Cardiac muscle cell (in vitro differentiated cells and primary cell): ENCODE results near the gene ZC3H12A. TPM values are rescaled to one million over a fixed set of nuclear protein-coding genes. Genes with fewer than 3 reads are reported as not detected.
A peak's percentile ranks its signal among the peaks of the same experiment; 100 is the strongest.

Experiments
- DNase-seq, 2 donors: peaks; one replicate each; pipeline versions ENCODE4 v3.0.0 to v3.0.0-alpha.2; 2010 to 2017; ENCODE audit warnings: low read depth in 1 of 2, low spot score in 1 of 2
- H3K27ac ChIP-seq: fragments of 200-600 bp; sonication (generic); 2 replicates; pipeline ENCODE4 v1.5.1; 2016
- H3K27me3 ChIP-seq: fragments of 200-600 bp; sonication (generic); 2 replicates; pipeline ENCODE4 v1.6.0; 2016; ENCODE audit warnings: control low read depth
- H3K36me3 ChIP-seq: fragments of 200-600 bp; sonication (generic); 2 replicates; pipeline ENCODE4 v1.5.1; 2016; ENCODE audit warnings: control low read depth
- H3K4me1 ChIP-seq: fragments of 200-600 bp; sonication (generic); 2 replicates; pipeline ENCODE4 v1.8.1; 2017; ENCODE audit warnings: low read depth, mild to moderate bottlenecking, mixed run types
- H3K4me3 ChIP-seq: fragments of 200-600 bp; sonication (generic); 2 replicates; pipeline ENCODE4 v1.5.1; 2016; ENCODE audit warnings: mild to moderate bottlenecking
- H3K9me3 ChIP-seq: fragments of 200-600 bp; sonication (generic); 2 replicates; pipeline ENCODE4 v1.5.1; 2017; ENCODE audit warnings: low read depth, mild to moderate bottlenecking, control low read depth
- CTCF ChIP-seq: IDR thresholded peaks from 2 replicates; pipeline ENCODE4 v1.5.1; 2012; ENCODE audit warnings: low read depth, mild to moderate bottlenecking, low read length
- polyA plus RNA-seq: library from polyadenylated mRNA; unstranded; fragments of >200 nt; fragmentation: Nextera tagmentation; extraction: Ambion mirVana; gene quantifications from 2 replicates; pipeline ENCODE4 v1.2.1, GENCODE V29; 2016
- total RNA-seq: library from RNA; depleted of rRNA; stranded (reverse); fragments of >200 nt; gene quantifications from 2 replicates; pipeline ENCODE4 v1.2.3, GENCODE V29; 2016

ZC3H12A gene
- total and polyA plus RNA-seq, 2 experiments from 2014 or later: 5.2 to 14.0 TPM

- DNase-seq: no peak
- TF ChIP-seq CTCF: no peak
- Histone ChIP-seq H3K27ac (no peak overlapping the region), H3K4me3 (no peak overlapping the region), H3K4me1 (peaks cover 8% of the 10 kb centered on the region), H3K9me3 (no peaks in the 10 kb centered on the region), H3K36me3 (no peaks in the 10 kb centered on the region), H3K27me3 (peaks cover 19% of the 10 kb centered on the region)
These were observed 1.4 kb upstream of the ZC3H12A start for GRCh38 chr1:37472994-37473393.

GRCh38 chr1:37473431-37474045 lies 842 bp upstream of the ZC3H12A start:
- Histone ChIP-seq H3K27me3 (peaks cover 19% of the 10 kb centered on the region), H3K9me3 (no peaks in the 10 kb centered on the region), H3K4me3 (peak overlapping the region; percentile 78), H3K4me1 (peaks cover 8% of the 10 kb centered on the region), H3K27ac (no peak overlapping the region), H3K36me3 (peaks cover 4% of the 10 kb centered on the region)
- DNase-seq: no peak
- TF ChIP-seq CTCF: no peak

- DNase-seq: peak; percentile 35
- no peak overlapping the region for H3K27ac ChIP-seq
These were observed 458 bp downstream of the ZC3H12A start for GRCh38 chr1:37474697-37475379.

GRCh38 chr1:37475380-37476086 lies 1.2 kb downstream of the ZC3H12A start:
- no peak for TF ChIP-seq CTCF
- peak overlapping the region; percentile 78 for H3K4me3 ChIP-seq
- H3K36me3 ChIP-seq: peaks cover 13% of the 10 kb centered on the region
- H3K27me3 ChIP-seq: peaks cover 19% of the 10 kb centered on the region
- H3K9me3 ChIP-seq: no peaks in the 10 kb centered on the region
- peaks cover 8% of the 10 kb centered on the region for H3K4me1 ChIP-seq
- no peak for DNase-seq
- no peak overlapping the region for H3K27ac ChIP-seq

More at GRCh38 chr1:37474697-37475379, 458 bp downstream of the ZC3H12A start:
- Histone ChIP-seq H3K27me3 (peaks cover 19% of the 10 kb centered on the region), H3K9me3 (no peaks in the 10 kb centered on the region), H3K4me1 (peaks cover 8% of the 10 kb centered on the region), H3K4me3 (peak overlapping the region; percentile 78), H3K36me3 (peaks cover 6% of the 10 kb centered on the region)
- no peak for TF ChIP-seq CTCF

- no peak for TF ChIP-seq CTCF
- Histone ChIP-seq H3K4me3 (no peak overlapping the region), H3K27me3 (peaks cover 19% of the 10 kb centered on the region), H3K36me3 (peaks cover 15% of the 10 kb centered on the region), H3K9me3 (no peaks in the 10 kb centered on the region), H3K4me1 (peaks cover 8% of the 10 kb centered on the region), H3K27ac (no peak overlapping the region)
- DNase-seq: no peak
These were observed 1.7 kb downstream of the ZC3H12A start for GRCh38 chr1:37476087-37476452.
